HepG2 (cell line): ENCODE measurements around the gene ABHD4. TPM values are rescaled to one million over a fixed set of nuclear protein-coding genes. Genes with fewer than 3 reads are reported as not detected.
A peak's percentile ranks its signal among the peaks of the same experiment; 100 is the strongest.

Source experiments
- HDAC2 ChIP-seq: sonication (generic); formaldehyde crosslinking; IDR thresholded peaks from 2 replicates; pipeline ENCODE4 v1.4.0; 2020; ENCODE audit warnings: missing genetic modification reagents
- HIVEP1 ChIP-seq: sonication (generic); formaldehyde crosslinking; IDR thresholded peaks from 2 replicates; pipeline ENCODE4 v1.4.0; 2020; ENCODE audit warnings: mild to moderate bottlenecking, missing genetic modification reagents
- PHF8 ChIP-seq: sonication (generic); formaldehyde crosslinking; IDR thresholded peaks from 2 replicates; pipeline ENCODE4 v1.5.0; 2020; ENCODE audit warnings: missing genetic modification reagents
- POLR2AphosphoS5 ChIP-seq: IDR thresholded peaks from 2 replicates; pipeline ENCODE4 v1.6.1; 2012; ENCODE audit warnings: low read depth, low read length
- RBM39 ChIP-seq: fragments of 200-400 bp; formaldehyde crosslinking; IDR thresholded peaks from one replicate; pipeline ENCODE4 v1.6.1; 2018; ENCODE audit warnings: antibody characterized with exemption, mild to moderate bottlenecking, low read depth, low read length; ENCODE audit not compliant: poor library complexity, severe bottlenecking
- TBL1XR1 ChIP-seq: fragments of 150-350 bp; IDR thresholded peaks from 2 replicates; pipeline ENCODE4 v1.6.1; 2014; ENCODE audit warnings: borderline replicate concordance, low read length; ENCODE audit not compliant: partially characterized antibody
- ZFP36L2 ChIP-seq: sonication (generic); formaldehyde crosslinking; IDR thresholded peaks from 2 replicates; pipeline ENCODE4 v1.4.0; 2020; ENCODE audit warnings: missing genetic modification reagents
- ZNF180 ChIP-seq: sonication (generic); formaldehyde crosslinking; IDR thresholded peaks from 2 replicates; pipeline ENCODE4 v1.4.0; 2020; ENCODE audit warnings: low read depth, missing genetic modification reagents, borderline replicate concordance
- ZNF205 ChIP-seq: IDR thresholded peaks from 2 replicates; pipeline ENCODE4 v1.6.1; 2018; ENCODE audit warnings: missing biosample characterization, missing genetic modification reagents
- ZNF496 ChIP-seq: sonication (generic); formaldehyde crosslinking; IDR thresholded peaks from 2 replicates; pipeline ENCODE4 v1.8.1; 2023; ENCODE audit warnings: mild to moderate bottlenecking, moderate library complexity, missing genetic modification reagents; ENCODE audit not compliant: insufficient replicate concordance
- ZNF556 ChIP-seq: sonication (generic); formaldehyde crosslinking; IDR thresholded peaks from 2 replicates; pipeline ENCODE4 v1.4.0; 2020; ENCODE audit warnings: mild to moderate bottlenecking, missing genetic modification reagents, borderline replicate concordance
- polyA plus RNA-seq, 8 experiments: library from polyadenylated mRNA; depleted of rRNA in 3 of 8; stranded (reverse) in 7 of 8; unstranded in 1 of 8; fragments of >200 nt; fragmentation: Illumina TruSeq in 4 of 8; extraction: Trizol in 4 of 8; gene quantifications; 2 replicates each; pipeline versions ENCODE4 v1.2.1 to v1.2.3, GENCODE V29; 2011 to 2016; ENCODE audit warnings: low read depth in 4 of 8, missing spikeins in 1 of 8, mixed read lengths in 1 of 8; ENCODE audit not compliant: insufficient read depth in 1 of 8
- total RNA-seq, 5 experiments: library from RNA; depleted of rRNA; stranded (reverse); fragments of >200 nt; fragmentation: Illumina TruSeq; extraction: Trizol; gene quantifications; 2 replicates each; pipeline ENCODE4 v1.2.3, GENCODE V29; 2016; ENCODE audit warnings: low read depth in 1 of 5
- TF ChIP-seq, protein P1 (sequence below): sonication (generic); formaldehyde crosslinking; conservative IDR thresholded peaks from 2 replicates; pipeline ENCODE4 v1.8.0; 2022; ENCODE audit warnings: mild to moderate bottlenecking, moderate library complexity, missing genetic modification reagents
- TF ChIP-seq, protein P2 (sequence below): sonication (generic); formaldehyde crosslinking; IDR thresholded peaks from 2 replicates; pipeline ENCODE4 v1.4.0; 2020; ENCODE audit warnings: missing genetic modification reagents, borderline replicate concordance
- TF ChIP-seq, protein P3 (sequence below): sonication (generic); formaldehyde crosslinking; IDR thresholded peaks from 2 replicates; pipeline ENCODE4 v1.4.0; 2020; ENCODE audit warnings: missing genetic modification reagents
- TF ChIP-seq, protein P4 (sequence below): fragments of 450-650 bp; IDR thresholded peaks from 2 replicates; pipeline ENCODE4 v1.6.1; 2017; ENCODE audit warnings: mild to moderate bottlenecking

Gene ABHD4
- total and polyA plus RNA-seq, 2 of the 13 experiments (the other 11 are each of a cell fraction or from before 2014, with no cell fraction given), result 16.1 to 47.5 TPM

DNA sequence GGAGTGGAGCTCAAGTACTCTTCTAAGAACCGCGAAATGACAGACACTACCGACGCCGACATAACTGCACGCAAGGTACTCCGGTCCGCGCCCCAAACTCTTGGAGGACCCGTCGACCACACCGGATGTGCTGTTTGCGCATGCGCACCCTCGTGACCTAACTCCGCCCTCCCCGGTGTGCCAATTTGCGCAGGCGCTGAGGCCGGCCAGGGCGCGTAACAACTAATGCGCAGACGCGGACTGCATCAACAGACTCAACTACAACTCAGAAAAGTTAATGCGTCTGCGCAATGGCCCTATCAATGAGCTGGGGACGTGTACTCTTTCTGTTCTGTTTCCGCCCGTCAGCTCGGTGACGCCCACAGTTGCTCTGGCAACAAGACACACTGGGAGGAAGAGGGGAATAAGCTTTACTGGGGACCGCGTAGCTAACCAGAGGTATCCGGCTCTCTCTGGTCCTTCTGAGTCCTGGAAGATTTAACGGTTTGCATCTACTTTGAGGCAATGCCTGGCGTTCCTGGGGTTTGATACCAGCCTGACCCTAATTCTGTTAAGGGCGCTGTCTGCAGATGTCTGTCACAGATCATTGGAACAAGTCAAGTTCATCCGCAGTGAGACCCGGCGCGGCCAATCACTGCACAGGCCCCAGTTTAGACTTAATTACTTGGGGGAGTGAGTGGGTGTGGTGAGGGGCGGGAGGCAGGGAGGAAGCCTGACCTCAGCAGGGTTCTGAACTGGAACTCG is 8.8 kb upstream of the ABHD4 start, which contains the start of gene DAD1 (continued):
- TF ChIP-seq RBM39 (peak; percentile 34), ZNF205 (CRISPR knock-in tag) (peak; percentile 84; the same call in 1 of the 2 replicates), POLR2AphosphoS5 (peak; percentile 100), PHF8 (CRISPR knock-in tag) (peak; percentile 96), ZNF180 (CRISPR knock-in tag) (no peak; the same call in 1 of the 2 replicates), HDAC2 (peak; percentile 70), ZFP36L2 (CRISPR knock-in tag) (peak; percentile 45; the same call in 1 of the 2 replicates), HIVEP1 (CRISPR knock-in tag) (peak; percentile 43; the same call in 1 of the 2 replicates), ZNF496 (CRISPR knock-in tag) (no peak), TBL1XR1 (no peak), ZNF556 (CRISPR knock-in tag) (no peak; the same call in 1 of the 2 replicates)
- TF ChIP-seq, protein P1, sequence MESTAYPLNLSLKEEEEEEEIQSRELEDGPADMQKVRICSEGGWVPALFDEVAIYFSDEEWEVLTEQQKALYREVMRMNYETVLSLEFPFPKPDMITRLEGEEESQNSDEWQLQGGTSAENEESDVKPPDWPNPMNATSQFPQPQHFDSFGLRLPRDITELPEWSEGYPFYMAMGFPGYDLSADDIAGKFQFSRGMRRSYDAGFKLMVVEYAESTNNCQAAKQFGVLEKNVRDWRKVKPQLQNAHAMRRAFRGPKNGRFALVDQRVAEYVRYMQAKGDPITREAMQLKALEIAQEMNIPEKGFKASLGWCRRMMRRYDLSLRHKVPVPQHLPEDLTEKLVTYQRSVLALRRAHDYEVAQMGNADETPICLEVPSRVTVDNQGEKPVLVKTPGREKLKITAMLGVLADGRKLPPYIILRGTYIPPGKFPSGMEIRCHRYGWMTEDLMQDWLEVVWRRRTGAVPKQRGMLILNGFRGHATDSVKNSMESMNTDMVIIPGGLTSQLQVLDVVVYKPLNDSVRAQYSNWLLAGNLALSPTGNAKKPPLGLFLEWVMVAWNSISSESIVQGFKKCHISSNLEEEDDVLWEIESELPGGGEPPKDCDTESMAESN, result peak; percentile 74; the same call in 1 of the 2 replicates
- TF ChIP-seq, protein P2, sequence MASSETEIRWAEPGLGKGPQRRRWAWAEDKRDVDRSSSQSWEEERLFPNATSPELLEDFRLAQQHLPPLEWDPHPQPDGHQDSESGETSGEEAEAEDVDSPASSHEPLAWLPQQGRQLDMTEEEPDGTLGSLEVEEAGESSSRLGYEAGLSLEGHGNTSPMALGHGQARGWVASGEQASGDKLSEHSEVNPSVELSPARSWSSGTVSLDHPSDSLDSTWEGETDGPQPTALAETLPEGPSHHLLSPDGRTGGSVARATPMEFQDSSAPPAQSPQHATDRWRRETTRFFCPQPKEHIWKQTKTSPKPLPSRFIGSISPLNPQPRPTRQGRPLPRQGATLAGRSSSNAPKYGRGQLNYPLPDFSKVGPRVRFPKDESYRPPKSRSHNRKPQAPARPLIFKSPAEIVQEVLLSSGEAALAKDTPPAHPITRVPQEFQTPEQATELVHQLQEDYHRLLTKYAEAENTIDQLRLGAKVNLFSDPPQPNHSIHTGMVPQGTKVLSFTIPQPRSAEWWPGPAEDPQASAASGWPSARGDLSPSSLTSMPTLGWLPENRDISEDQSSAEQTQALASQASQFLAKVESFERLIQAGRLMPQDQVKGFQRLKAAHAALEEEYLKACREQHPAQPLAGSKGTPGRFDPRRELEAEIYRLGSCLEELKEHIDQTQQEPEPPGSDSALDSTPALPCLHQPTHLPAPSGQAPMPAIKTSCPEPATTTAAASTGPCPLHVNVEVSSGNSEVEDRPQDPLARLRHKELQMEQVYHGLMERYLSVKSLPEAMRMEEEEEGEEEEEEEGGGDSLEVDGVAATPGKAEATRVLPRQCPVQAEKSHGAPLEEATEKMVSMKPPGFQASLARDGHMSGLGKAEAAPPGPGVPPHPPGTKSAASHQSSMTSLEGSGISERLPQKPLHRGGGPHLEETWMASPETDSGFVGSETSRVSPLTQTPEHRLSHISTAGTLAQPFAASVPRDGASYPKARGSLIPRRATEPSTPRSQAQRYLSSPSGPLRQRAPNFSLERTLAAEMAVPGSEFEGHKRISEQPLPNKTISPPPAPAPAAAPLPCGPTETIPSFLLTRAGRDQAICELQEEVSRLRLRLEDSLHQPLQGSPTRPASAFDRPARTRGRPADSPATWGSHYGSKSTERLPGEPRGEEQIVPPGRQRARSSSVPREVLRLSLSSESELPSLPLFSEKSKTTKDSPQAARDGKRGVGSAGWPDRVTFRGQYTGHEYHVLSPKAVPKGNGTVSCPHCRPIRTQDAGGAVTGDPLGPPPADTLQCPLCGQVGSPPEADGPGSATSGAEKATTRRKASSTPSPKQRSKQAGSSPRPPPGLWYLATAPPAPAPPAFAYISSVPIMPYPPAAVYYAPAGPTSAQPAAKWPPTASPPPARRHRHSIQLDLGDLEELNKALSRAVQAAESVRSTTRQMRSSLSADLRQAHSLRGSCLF (CRISPR knock-in tag), result no peak
- TF ChIP-seq, protein P3, sequence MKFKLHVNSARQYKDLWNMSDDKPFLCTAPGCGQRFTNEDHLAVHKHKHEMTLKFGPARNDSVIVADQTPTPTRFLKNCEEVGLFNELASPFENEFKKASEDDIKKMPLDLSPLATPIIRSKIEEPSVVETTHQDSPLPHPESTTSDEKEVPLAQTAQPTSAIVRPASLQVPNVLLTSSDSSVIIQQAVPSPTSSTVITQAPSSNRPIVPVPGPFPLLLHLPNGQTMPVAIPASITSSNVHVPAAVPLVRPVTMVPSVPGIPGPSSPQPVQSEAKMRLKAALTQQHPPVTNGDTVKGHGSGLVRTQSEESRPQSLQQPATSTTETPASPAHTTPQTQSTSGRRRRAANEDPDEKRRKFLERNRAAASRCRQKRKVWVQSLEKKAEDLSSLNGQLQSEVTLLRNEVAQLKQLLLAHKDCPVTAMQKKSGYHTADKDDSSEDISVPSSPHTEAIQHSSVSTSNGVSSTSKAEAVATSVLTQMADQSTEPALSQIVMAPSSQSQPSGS (CRISPR knock-in tag), result peak; percentile 33; the same call in 1 of the 2 replicates
- TF ChIP-seq, protein P4, sequence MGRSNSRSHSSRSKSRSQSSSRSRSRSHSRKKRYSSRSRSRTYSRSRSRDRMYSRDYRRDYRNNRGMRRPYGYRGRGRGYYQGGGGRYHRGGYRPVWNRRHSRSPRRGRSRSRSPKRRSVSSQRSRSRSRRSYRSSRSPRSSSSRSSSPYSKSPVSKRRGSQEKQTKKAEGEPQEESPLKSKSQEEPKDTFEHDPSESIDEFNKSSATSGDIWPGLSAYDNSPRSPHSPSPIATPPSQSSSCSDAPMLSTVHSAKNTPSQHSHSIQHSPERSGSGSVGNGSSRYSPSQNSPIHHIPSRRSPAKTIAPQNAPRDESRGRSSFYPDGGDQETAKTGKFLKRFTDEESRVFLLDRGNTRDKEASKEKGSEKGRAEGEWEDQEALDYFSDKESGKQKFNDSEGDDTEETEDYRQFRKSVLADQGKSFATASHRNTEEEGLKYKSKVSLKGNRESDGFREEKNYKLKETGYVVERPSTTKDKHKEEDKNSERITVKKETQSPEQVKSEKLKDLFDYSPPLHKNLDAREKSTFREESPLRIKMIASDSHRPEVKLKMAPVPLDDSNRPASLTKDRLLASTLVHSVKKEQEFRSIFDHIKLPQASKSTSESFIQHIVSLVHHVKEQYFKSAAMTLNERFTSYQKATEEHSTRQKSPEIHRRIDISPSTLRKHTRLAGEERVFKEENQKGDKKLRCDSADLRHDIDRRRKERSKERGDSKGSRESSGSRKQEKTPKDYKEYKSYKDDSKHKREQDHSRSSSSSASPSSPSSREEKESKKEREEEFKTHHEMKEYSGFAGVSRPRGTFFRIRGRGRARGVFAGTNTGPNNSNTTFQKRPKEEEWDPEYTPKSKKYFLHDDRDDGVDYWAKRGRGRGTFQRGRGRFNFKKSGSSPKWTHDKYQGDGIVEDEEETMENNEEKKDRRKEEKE, result no peak
